Cardiac muscle cell (in vitro differentiated cells and primary cell): ENCODE results near the gene SLC25A23. TPM values are rescaled to one million over a fixed set of nuclear protein-coding genes. Genes with fewer than 3 reads are reported as not detected.
"Not testable (repeated sequence)": the region's sequence is repeated elsewhere in the genome, so short reads cannot be mapped to it uniquely, and the experiment has no call there.

Source experiments
- DNase-seq, 2 donors: peaks; one replicate each; pipeline versions ENCODE4 v3.0.0 to v3.0.0-alpha.2; 2010 to 2017; ENCODE audit warnings: low read depth in 1 of 2, low spot score in 1 of 2
- H3K27ac ChIP-seq: fragments of 200-600 bp; sonication (generic); 2 replicates; pipeline ENCODE4 v1.5.1; 2016
- H3K27me3 ChIP-seq: fragments of 200-600 bp; sonication (generic); 2 replicates; pipeline ENCODE4 v1.6.0; 2016; ENCODE audit warnings: control low read depth
- H3K36me3 ChIP-seq: fragments of 200-600 bp; sonication (generic); 2 replicates; pipeline ENCODE4 v1.5.1; 2016; ENCODE audit warnings: control low read depth
- H3K4me1 ChIP-seq: fragments of 200-600 bp; sonication (generic); 2 replicates; pipeline ENCODE4 v1.8.1; 2017; ENCODE audit warnings: low read depth, mild to moderate bottlenecking, mixed run types
- H3K4me3 ChIP-seq: fragments of 200-600 bp; sonication (generic); 2 replicates; pipeline ENCODE4 v1.5.1; 2016; ENCODE audit warnings: mild to moderate bottlenecking
- H3K9me3 ChIP-seq: fragments of 200-600 bp; sonication (generic); 2 replicates; pipeline ENCODE4 v1.5.1; 2017; ENCODE audit warnings: low read depth, mild to moderate bottlenecking, control low read depth
- polyA plus RNA-seq: library from polyadenylated mRNA; unstranded; fragments of >200 nt; fragmentation: Nextera tagmentation; extraction: Ambion mirVana; gene quantifications from 2 replicates; pipeline ENCODE4 v1.2.1, GENCODE V29; 2016
- total RNA-seq: library from RNA; depleted of rRNA; stranded (reverse); fragments of >200 nt; gene quantifications from 2 replicates; pipeline ENCODE4 v1.2.3, GENCODE V29; 2016
- TF ChIP-seq, protein P1 (sequence below): IDR thresholded peaks from 2 replicates; pipeline ENCODE4 v1.5.1; 2012; ENCODE audit warnings: low read depth, mild to moderate bottlenecking, low read length

Gene SLC25A23
- total and polyA plus RNA-seq, 2 experiments from 2014 or later, result 143 to 157 TPM

DNA sequence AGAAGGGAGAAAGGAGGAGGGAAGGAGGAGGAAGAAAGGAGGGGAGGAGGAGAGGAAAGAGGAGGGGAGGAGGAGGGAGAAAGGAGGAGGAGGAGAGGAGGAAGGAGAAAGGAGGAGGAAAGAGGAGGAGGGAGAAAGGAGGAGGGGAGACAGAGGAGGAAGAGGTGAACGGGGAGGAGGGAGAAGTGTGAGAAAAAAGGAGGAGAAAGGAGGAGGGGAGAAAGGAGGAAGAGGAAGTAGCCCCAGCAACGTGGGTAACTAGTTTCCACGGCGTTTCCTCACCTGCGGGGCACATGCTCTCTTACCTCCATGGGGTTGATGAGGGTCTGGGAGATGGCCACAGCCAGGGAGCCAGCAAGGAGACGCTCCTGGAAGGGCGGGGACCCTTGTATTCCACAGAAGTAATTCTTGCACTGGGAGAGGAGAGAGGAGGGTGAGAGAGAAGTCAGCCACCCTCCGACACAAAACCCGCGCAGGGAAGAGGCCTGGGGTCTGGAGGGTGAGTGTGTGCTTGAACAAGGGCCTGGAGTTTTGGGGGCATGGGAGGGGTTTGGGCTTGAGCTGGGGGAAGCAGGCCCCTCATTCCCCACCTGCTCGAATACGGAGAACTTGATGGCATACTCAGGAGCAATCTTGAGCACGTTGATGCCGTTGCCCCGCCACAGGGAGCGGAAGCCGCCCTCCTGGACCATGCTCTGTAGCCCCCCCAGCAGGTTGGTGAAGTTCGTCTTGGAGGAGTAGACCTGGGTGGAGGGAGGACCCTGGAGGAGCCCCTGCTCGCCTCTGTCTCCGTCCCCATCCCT is 30.0 kb downstream of the SLC25A23 start:
- H3K9me3 ChIP-seq, result no peaks in the 10 kb centered on the region
- no peaks in the 10 kb centered on the region for H3K36me3 ChIP-seq
- peaks cover 9% of the 10 kb centered on the region for H3K27me3 ChIP-seq
- H3K27ac ChIP-seq, result no peak overlapping the region
- H3K4me1 ChIP-seq, result no peaks in the 10 kb centered on the region
- TF ChIP-seq, protein P1, sequence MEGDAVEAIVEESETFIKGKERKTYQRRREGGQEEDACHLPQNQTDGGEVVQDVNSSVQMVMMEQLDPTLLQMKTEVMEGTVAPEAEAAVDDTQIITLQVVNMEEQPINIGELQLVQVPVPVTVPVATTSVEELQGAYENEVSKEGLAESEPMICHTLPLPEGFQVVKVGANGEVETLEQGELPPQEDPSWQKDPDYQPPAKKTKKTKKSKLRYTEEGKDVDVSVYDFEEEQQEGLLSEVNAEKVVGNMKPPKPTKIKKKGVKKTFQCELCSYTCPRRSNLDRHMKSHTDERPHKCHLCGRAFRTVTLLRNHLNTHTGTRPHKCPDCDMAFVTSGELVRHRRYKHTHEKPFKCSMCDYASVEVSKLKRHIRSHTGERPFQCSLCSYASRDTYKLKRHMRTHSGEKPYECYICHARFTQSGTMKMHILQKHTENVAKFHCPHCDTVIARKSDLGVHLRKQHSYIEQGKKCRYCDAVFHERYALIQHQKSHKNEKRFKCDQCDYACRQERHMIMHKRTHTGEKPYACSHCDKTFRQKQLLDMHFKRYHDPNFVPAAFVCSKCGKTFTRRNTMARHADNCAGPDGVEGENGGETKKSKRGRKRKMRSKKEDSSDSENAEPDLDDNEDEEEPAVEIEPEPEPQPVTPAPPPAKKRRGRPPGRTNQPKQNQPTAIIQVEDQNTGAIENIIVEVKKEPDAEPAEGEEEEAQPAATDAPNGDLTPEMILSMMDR, result no peak
- no peak overlapping the region for H3K4me3 ChIP-seq
- no peak for DNase-seq

DNA sequence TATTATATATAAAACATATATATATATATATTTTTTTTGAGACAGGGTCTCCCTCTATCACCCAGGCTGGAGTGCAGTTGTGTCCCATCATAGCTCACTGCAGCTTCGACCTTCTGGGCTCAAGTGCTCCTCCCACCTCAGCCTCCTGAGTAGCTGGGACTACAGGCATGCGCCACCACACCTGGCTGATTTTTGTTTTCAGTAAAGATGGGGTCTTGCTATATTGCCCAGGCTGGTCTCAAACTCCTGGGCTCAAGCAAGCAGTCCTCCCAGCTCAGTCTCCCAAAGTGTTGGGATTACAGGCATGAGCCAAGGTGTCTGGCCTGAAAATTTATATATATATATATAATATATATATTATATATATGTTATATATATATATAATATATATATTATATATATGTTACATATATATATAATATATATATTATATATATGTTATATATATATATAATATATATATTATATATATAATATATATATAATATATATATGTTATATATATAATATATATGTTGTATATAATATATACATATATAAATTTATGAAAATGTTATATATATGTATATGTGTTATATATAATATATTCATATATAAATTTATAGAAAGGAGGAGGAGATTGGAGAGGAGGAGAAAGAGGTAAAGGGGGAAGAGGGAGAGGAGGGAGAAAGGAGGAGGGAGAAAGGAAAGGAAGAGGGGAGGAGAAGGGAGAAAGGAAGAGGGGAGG is 30.7 kb downstream of the SLC25A23 start:
- DNase-seq, H3K36me3 ChIP-seq, H3K27me3 ChIP-seq, H3K27ac ChIP-seq, H3K4me3 ChIP-seq, H3K4me1 ChIP-seq, H3K9me3 ChIP-seq: not testable (repeated sequence)

GRCh38 chr19:6427131-6427530 is 32.5 kb downstream of the SLC25A23 start:
- Histone ChIP-seq H3K27ac (no peak overlapping the region), H3K9me3 (no peaks in the 10 kb centered on the region), H3K27me3 (peaks cover 9% of the 10 kb centered on the region), H3K4me3 (no peak overlapping the region), H3K4me1 (peaks cover 11% of the 10 kb centered on the region), H3K36me3 (no peaks in the 10 kb centered on the region)
- TF ChIP-seq, protein P1, result no peak
- no peak for DNase-seq

DNA sequence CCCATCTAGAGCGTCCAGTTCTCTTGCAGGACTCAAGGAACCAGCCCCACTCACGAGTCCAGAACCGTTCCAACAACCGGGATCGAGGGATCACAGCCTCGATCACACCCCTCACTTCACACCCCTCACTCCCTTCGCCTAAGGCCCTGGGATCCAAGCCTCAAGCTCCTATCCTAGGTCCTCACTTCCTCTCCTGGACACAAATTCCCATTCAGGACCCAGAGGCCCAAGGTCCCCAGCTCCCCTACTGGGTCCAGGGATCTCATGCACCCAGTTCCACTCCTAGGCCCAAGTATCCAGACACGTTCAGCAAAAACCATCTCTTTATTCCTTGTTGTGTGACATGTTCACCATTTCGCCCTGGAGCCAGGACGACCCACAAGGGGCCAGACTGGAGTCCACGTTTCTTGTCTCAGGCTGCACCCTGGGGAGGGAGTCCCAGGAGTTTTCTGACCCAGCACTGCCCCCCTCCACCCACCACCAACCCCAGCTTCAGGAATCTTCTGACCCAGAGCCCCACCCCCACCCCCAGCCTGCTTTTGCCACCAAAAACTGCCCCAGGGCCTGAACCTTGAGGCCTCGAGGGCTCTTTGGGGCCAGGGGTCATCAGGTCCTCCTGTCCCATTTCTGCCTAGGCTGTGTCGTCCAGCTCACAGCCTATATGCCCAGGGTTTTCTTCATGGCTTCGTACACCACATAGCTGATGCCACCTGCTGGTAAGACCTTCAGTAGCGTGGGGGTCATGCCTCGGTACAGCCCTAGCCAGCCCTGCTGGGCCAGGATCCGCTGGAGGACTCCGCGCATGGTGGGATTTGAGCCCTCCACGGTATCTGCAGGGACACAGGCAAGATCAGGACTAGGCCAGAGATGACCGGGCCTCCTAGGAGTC is 33.6 kb downstream of the SLC25A23 start:
- no peak overlapping the region for H3K4me3 ChIP-seq
- H3K27ac ChIP-seq, result peak overlapping the region; percentile 88
- no peak for DNase-seq
- no peaks in the 10 kb centered on the region for H3K9me3 ChIP-seq
- peaks cover 6% of the 10 kb centered on the region for H3K36me3 ChIP-seq
- H3K4me1 ChIP-seq, result peaks cover 11% of the 10 kb centered on the region
- TF ChIP-seq, protein P1, result no peak
- H3K27me3 ChIP-seq, result peaks cover 9% of the 10 kb centered on the region

DNA sequence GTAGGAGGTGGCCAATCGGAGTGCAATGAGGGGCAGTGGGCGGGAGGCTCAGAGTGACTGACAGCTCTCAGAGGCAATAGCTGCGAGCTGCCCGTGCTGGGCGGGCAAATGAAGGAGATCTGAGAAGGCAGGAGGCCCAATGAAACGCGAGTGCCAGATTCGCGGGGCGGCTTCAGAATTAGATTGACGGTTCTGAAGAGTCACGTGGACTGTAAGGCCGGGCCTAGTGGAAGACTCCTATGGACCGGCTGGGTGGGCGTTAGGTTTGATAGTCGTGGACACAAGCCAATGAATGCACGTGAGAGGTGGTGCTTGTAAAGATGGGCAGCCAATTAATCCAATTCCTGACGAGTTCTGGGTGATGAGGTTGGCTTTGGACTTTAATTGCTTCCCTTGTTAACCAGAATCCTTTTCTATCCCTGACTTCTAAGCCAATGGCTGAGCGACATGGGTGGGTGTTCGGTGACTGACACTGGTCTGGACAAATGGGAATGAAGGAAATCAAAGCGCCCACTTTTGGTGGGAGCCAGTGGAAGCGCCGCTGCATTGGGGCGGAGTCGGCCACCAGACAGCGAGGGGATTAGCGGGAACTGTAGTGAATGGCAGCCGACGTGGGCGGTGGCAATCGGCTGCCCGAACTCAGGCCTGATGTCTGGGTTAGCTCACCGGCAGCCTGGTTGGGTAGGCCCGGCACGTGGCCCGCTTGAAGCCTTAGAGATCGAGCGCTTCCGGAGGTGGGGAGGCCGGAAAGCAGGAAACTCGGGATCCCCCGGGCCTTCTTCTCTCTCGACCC is 34.5 kb downstream of the SLC25A23 start:
- DNase-seq, result peak; percentile 100
- no peak overlapping the region for H3K4me3 ChIP-seq
- H3K36me3 ChIP-seq, result peaks cover 12% of the 10 kb centered on the region
- H3K4me1 ChIP-seq, result peaks cover 11% of the 10 kb centered on the region
- H3K9me3 ChIP-seq, result no peaks in the 10 kb centered on the region
- H3K27ac ChIP-seq, result peak overlapping the region; percentile 88
- H3K27me3 ChIP-seq, result peaks cover 7% of the 10 kb centered on the region
- TF ChIP-seq, protein P1, result no peak
